Stimulated activated CD8-positive, alpha-beta memory T cell treated with anti-CD3 and anti-CD28 coated beads, Interleukin-12 subunit alpha, Interleukin-12 subunit beta, amount 100 ng/mL, for 24 hours (primary cell): ENCODE results near the gene AMOTL2.

ENCODE experiments used
- DNase-seq: peaks from one replicate; pipeline ENCODE4 v3.0.0-alpha.2; 2020; ENCODE audit errors: extremely low read depth

The AMOTL2 gene

DNA sequence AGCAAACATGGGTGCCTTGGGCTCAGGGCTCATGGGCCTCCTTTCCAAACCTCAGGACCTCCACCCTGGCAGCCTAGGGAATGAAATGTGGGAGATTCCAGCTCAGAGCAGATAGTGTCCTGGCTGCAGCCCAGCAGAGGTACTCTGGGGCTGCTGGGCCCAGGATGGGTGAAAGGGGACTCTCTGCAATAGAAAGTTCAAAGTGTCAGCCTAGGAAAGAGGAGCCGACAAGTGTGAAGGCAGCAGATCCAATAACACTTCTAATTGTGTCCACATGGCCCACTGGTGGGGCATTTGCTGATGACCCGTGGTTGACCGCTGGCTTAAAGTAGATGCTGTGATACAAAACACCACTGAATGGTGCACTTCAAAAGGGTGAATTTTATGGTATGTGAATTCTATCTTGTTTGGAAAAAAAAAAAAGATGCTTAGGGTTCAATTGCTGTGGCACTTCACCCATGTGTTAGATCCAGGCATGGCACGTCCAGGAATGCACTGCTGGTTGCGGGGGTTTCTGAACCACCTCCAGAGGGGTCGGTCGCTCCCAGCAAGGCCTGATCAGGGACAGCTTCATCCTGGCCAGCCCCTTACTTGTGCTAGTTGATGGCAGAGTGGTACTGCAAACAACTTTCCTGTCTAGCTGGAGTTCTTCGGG, 20.9 kb downstream of the AMOTL2 start:
- DNase-seq = no peak

- DNase-seq = no peak
Measured at GRCh38 chr3:134352031-134352671, 22.1 kb downstream of the AMOTL2 start.

DNA sequence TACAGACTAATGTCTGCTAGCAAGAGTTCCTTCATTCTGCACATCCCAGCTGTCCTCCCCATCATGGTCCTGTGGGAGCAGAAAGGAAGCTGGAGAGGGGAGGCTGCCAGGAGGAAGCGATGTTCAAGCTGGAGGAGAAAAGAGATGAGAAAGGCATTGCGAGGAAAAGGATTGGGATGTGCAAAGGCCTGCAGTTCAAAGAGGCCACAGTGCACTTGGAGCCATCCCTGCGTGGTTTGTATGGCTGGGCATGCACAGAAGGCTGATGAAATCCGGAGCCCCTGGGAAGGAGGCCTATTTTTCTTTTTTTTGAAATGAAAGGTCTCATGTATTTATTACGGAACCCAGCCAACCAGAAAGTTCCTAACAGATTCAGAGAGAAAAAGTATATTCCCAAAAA, 22.8 kb downstream of the AMOTL2 start:
- no peak for DNase-seq

GRCh38 chr3:134350861-134351311, 23.4 kb downstream of the AMOTL2 start:
- no peak for DNase-seq

GRCh38 chr3:134350266-134350665, 24.0 kb downstream of the AMOTL2 start:
- no peak for DNase-seq

DNA sequence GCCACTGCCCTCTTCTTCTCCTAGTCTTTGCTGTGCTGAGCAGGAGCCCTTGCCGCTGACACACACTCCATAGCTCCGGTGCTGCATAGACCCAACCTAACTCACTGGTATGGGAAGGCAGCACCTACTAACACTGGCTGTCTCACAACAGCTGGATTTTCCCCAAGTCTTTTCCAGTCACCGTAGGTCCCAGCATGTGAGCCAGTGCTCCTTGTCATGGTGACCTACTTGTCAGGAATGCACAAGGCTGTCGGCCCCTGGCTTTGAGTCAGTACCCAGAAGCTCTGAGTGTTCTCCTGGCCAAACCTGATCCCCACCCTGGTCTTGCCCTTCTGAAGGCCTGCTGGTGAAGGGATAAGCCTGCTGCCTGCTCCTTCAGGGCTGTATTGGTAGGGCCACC, 25.7 kb downstream of the AMOTL2 start:
- DNase-seq = no peak

DNA sequence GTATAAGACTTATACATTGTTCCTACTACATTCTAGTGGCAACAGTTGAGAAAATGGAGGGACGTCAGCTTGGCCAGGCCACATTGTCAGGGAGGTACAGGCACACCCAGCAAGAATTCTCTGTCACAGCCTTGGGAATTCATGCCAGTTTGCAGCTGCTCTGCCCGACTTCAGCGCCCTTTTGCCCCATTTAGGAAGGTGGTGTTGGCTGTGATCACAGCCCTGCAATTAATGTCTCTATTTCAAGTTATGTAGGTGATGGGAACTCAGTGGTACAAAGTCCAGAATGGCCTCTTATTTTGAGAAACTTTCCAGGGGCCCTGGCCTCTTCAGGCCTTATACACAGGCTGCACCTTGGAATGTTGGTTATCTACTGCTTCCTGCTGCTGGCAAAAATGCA, 26.7 kb downstream of the AMOTL2 start:
- DNase-seq = no peak

DNA sequence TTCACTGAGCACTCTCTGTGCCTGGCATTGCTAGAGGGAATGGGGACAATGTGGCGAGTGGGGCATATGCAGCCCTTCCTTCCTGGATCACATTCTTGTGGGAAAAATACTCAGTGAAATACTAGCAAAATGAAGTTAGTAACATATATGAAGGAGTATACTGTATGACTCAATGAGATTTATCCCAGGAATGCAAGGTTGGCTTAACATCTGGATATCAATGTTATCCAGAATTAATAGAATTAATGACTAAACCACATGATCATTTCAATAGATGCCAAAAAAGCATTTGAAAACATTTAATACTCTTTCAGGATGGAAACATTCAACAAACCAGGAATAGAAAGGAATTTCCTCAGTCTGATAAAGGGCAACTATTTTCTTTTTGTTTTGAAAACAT, 27.5 kb downstream of the AMOTL2 start:
- DNase-seq = no peak

DNA sequence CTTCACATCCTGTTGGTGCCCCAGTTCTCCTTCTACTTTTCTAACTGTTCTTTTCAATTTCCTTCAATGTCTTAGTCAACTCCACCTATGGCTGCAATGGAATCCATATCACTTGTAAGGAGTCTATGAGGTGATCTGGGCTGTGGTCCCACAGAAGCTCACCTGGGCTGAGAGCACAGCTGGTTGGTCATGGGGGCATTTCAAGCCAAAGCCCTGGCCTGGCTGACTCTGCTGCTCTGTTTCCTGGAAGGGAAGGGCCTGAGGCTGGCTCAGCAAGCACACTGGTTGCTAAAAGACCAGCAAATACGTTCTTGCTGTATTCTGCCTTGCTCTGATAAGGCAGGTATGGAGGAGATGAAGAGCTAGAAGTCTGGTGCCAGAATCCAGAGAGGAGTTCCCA, 29.0 kb downstream of the AMOTL2 start:
- DNase-seq = no peak

DNA sequence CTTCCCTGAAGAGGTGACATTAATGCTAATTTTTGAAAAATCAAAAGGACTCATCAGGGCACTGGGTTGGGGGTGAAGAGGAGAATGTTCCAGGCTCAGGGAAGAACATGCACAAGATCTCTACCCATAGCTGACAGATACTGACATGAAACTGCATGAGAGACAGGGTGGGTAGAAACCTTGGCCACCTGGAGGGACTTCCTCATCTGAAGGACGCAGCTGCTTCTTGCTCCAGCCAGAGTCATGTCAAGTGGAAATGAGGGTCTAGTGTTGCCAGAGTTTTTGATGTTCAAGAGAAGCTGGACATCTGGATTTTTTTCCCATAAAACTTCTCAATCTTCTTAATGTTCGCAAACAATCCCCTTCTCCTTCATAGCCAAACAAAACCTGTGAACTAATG, 29.7 kb downstream of the AMOTL2 start:
- DNase-seq = no peak

GRCh38 chr3:134342259-134342658, 32.0 kb downstream of the AMOTL2 start:
- DNase-seq = no peak

DNA sequence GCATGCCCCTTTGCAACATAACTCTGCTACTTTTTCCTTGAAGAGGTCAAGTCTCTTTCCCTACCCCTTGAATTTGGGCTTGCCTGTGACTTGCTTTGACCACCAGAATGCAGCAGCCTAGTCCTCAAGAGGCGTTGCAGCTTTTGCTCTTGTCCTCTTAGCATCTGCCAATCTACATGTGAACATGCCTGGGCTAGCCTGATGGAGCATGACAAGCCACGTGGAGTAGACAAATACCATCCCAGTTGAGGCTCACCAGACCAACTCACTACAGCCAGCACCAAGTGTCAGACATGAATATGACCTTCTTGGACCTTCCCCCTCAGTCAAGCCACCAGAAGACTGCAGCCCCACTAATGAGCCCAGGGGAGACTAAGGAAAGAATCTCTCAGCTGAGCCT, 32.9 kb downstream of the AMOTL2 start:
- no peak for DNase-seq

DNA sequence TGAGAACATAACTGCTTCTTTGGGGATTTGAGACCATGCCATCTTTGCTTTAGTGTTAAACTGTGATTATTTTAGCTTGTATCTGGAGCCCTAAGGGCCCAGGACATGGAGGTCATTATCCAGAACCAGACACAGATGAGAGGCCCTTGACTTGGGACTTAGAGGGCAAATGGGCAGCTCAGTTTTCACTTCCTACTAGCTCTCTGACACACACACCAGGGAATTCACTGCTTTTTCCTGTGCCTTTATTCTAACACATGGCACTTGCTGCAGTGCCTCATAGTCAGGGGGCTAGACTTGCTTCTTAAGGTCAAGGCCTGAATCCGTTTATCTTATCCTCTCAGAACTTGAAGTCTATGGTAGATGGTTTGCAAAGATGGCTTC, 33.3 kb downstream of the AMOTL2 start:
- DNase-seq = no peak

DNA sequence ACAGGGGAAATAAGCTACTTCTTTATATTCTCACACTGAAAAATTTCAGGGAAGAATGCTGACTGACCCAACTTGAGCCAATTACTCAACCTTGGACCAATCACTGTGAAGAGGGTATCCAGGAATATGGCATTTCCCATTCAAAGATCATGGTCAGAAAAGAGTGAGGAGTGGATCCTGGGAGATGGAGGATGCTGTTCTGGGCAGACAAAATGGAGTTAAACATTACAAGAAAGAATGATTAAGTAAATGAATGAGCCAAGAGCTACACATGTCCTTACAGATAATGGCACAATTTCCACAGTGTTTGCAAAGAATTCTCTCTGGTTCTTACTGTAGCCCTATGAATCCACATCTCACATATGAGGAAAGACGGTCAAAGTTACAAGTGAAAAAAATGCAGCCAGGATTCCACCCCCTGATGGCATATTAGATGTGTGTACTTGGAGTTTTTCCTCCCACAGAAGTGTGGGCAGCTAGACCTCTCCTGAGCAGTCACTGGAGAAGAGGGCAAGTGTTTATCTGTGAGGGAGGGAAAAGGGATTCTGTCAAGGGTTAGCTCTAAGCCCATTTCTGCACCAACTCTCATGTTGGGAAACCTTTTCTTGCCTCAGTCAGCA, 33.8 kb downstream of the AMOTL2 start:
- DNase-seq = no peak

- no peak for DNase-seq
Measured at GRCh38 chr3:134339913-134340312, 34.3 kb downstream of the AMOTL2 start.

GRCh38 chr3:134339331-134339730, 34.9 kb downstream of the AMOTL2 start:
- no peak for DNase-seq

DNA sequence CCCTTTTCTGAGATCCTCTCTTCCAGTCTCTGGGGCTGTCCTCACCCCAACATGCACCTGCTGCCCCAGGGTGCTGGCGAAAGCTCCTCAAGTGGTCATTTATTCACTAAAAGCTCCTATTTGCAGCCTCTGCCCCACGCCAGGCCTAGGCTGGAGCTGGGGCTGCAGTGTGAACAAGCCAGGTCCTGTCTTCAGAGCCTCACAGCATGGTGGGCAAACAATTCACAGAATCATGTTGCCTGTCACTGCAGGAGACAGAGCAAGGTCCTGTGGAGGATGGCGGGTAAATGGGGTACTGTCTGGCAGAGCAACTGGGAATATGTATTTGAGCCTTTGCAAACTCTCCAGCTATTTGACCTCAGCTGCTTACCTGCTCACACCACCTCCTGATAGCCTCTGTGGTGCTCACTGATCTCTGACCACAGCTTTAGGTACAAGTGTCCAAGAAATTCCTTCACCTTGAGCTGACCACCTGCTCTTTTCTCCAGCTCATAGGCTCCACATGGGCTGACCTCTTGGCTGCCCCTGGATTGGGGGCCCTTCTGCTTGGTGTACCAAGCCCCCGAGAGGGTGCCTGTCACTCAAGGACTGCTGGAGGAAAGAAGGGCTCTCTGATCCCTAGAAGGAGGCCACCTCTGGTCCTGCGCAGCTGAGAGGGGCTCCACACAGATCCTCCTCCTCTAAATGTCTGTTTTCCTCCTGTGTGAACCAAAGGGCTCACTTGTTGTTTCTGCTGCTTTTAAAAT, 35.6 kb downstream of the AMOTL2 start:
- DNase-seq = no peak

- no peak for DNase-seq
Measured at GRCh38 chr3:134338201-134338512, 36.1 kb downstream of the AMOTL2 start.

GRCh38 chr3:134337511-134338200, 36.6 kb downstream of the AMOTL2 start:
- no peak for DNase-seq

- DNase-seq = no peak
Measured at GRCh38 chr3:134337071-134337482, 37.2 kb downstream of the AMOTL2 start.

GRCh38 chr3:134336587-134336986, 37.7 kb downstream of the AMOTL2 start:
- no peak for DNase-seq

- DNase-seq = no peak
Measured at GRCh38 chr3:134334901-134335280, 39.4 kb downstream of the AMOTL2 start.
